LNCAP (cell line): ENCODE data around the gene STMND1.

Source experiments
- TF ChIP-seq, protein P1 (sequence below): fragments of 450-650 bp; IDR thresholded peaks from 2 replicates; pipeline ENCODE4 v1.5.1; 2017; ENCODE audit warnings: mild to moderate bottlenecking

The STMND1 gene

DNA sequence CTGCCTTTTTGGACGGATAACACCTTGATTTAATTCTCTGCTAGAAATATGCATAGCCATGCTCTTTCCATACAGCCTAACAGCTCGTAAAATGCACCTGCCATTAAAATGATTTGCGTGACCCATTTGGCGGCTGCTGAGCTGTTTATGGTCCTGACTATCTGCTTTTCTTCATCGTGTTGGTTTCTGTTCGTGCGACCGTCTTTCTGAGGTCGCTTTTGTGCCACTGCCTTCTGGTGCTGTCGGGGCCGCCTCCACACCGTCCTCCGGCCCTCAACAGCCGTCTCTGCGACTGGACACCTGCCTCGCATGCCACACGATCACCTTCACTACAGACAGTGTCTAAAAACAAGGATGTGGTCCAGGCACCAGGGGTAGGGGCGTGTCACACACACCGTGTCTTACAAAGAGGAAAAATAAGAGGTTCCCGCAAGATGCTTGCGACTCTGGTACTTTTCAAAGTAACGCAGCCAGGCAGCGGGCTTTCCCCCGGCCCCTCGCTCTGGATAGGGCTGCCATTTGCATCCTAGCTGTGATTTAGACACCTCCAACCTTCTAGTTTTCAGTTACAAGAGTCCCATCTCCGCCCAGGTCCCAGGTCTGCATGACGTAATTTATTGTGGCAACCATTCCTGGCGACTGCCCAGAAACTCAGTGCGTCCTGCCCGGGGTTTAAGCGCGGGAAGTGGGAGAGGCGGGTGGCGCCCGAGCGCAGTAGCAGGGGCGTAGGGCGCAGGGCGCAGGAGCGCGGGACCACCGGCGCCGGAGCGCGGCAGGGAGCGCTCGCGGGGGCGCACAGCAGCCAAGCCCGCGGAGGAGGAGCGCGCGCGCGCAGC is at the start of gene STMND1:
Gene STMND1, plus strand, starts transcription at position 629 of the 836 bp plus-strand sequence. CDS start 208 bp downstream, outside the sequence.
- TF ChIP-seq, protein P1, sequence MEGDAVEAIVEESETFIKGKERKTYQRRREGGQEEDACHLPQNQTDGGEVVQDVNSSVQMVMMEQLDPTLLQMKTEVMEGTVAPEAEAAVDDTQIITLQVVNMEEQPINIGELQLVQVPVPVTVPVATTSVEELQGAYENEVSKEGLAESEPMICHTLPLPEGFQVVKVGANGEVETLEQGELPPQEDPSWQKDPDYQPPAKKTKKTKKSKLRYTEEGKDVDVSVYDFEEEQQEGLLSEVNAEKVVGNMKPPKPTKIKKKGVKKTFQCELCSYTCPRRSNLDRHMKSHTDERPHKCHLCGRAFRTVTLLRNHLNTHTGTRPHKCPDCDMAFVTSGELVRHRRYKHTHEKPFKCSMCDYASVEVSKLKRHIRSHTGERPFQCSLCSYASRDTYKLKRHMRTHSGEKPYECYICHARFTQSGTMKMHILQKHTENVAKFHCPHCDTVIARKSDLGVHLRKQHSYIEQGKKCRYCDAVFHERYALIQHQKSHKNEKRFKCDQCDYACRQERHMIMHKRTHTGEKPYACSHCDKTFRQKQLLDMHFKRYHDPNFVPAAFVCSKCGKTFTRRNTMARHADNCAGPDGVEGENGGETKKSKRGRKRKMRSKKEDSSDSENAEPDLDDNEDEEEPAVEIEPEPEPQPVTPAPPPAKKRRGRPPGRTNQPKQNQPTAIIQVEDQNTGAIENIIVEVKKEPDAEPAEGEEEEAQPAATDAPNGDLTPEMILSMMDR = no peak

DNA sequence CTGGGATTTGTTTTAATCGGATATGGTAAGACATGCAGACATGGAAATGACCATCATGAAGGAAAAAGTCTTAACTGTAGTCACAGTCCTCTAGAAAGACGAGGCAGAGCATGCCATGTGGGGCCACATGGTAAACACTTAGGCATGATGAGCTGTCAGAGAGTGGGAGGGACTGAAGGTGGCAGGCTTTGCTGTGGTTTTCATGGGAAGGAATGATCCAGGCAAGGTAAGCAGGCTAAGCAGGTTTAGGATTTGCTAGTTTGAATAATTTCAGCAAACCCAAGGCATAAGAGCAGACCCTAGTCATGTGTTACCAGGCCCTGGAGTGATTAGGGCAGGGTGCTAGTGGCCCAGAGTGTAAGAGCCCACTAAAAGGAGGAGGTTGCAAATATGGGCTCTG is 47.2 kb upstream of the STMND1 start:
- TF ChIP-seq, protein P1 = no peak

DNA sequence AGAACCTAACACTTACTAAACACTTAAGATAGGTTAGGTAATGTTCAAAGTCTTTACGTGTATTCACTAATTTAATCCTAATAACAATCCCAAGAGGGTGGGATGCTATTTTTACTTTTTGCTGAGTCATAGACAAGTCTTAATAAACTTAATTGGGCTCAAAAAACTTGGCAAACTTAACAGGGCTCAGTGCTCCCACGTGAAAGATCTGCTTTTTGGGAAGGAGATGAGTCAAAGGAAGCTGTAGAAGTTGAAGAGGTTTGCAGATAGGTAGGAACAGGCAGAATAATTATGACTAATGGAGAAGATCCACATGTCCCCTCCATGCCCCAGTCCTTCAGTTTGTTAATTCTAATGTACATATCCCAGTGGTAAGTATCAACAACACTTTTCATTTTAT is 44.5 kb upstream of the STMND1 start:
- TF ChIP-seq, protein P1 = no peak

DNA sequence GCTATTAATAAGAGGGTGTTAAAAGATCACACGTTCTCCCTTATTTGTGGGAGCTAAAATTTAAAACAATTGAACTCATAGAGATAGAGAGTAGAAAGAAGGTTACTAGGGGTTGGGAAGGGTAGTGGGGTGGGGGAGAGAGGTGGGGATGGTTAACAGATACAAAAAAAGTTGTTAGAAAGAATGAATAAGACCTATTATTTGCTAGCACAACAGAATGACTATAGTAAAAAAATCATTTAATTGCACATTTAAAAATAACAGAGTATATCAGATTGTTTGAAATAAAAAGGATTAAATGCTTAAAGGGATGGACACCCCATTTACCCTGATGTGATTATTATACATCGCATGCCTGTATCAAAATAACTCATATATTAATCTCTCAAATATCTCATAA is 43.3 kb upstream of the STMND1 start:
- TF ChIP-seq, protein P1 = no peak

DNA sequence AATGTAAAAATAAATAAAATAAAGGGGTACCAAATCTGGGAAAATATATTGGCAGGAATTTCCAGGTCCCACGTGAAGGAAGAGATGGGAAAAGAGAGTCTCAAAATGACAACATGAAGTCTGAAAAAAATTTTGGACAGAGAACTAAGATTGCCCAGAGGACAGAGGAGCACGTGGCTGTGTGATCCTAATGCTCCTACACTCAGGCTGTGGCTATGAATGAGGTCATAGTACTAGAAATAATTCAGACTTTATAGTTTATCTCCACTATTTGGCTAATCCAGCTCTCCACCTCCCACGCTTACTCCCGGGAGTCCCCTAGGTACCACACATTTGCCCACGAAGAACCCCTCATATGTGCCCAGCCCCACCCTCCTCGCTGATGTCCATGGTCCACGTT is 42.8 kb upstream of the STMND1 start:
- TF ChIP-seq, protein P1 = no peak

DNA sequence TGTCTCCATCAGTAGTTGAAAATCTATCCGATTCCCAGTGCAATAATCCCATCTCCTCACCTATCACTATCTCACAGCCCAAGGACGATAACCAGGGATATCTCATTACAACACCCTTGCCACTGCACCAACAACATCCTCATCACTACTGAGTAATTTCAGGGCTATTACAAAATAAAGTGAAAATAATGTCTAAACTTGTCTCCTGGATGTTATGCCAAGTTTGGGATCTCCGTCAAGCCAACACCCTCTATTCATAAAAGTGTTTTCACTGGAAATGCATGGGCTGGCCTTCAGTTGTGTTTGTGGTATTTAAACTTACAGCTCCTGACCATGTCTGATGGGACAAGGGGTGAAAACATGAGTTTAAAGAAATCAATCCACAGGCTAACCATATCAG is 42.0 kb upstream of the STMND1 start:
- TF ChIP-seq, protein P1 = no peak

DNA sequence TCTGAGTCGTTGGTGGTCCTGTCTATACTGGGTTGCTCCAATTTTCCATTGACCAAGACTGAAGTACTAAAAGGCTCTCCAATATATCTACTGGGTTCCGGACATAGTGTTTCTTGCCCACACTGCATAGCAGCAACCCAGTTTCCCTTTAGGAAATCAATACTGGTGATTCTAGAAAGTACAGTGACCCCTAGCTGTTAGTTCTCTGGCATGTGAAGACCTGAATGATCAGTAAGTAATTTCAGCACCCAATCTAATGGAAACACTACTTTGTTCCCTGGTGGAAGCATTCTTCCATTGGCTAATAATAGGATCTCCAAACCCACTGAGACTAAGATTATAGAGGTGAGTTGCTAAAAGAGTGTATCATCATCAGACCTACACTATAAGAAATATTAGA is 40.8 kb upstream of the STMND1 start:
- TF ChIP-seq, protein P1 = no peak
